Stimulated activated CD4-positive, alpha-beta T cell treated with anti-CD3 and anti-CD28 coated beads, Interleukin-15, amount 100 ng/mL, for 1 hour (primary cell): ENCODE results near the gene ESRRG.
"Not testable (repeated sequence)": the region's sequence is repeated elsewhere in the genome, so short reads cannot be mapped to it uniquely, and the experiment has no call there.

Source experiments
- DNase-seq, 2 donors: peaks; one replicate each; pipeline ENCODE4 v3.0.0-alpha.2; 2020; ENCODE audit warnings: low read depth in 1 of 2, low spot score in 1 of 2

ESRRG gene

GRCh38 chr1:216705676-216706075 lies 17.6 kb downstream of the ESRRG start:
- DNase-seq = no peak

- DNase-seq = not testable (repeated sequence)
Measured at GRCh38 chr1:216704065-216704464, 19.2 kb downstream of the ESRRG start.

GRCh38 chr1:216702170-216702569 lies 21.1 kb downstream of the ESRRG start:
- no peak for DNase-seq

- no peak for DNase-seq
Measured at GRCh38 chr1:216700779-216701178, 22.4 kb downstream of the ESRRG start.

- DNase-seq = no peak
Measured at GRCh38 chr1:216691710-216692109, 31.5 kb downstream of the ESRRG start.

- no peak for DNase-seq
Measured at GRCh38 chr1:216690603-216691002, 32.6 kb downstream of the ESRRG start.

GRCh38 chr1:216688127-216688657 lies 35.0 kb downstream of the ESRRG start:
- no peak for DNase-seq

GRCh38 chr1:216686860-216687766 lies 36.1 kb downstream of the ESRRG start:
- no peak for DNase-seq

- DNase-seq = no peak
Measured at GRCh38 chr1:216682752-216683151, 40.5 kb downstream of the ESRRG start.

GRCh38 chr1:216679108-216679507 lies 44.1 kb downstream of the ESRRG start:
- no peak for DNase-seq

- DNase-seq = no peak
Measured at GRCh38 chr1:216670118-216670883, 52.9 kb downstream of the ESRRG start.

GRCh38 chr1:216666441-216666840 lies 56.8 kb downstream of the ESRRG start:
- no peak for DNase-seq

GRCh38 chr1:216665856-216666255 lies 57.4 kb downstream of the ESRRG start:
- DNase-seq = no peak

GRCh38 chr1:216665406-216665805 lies 57.8 kb downstream of the ESRRG start:
- no peak for DNase-seq

GRCh38 chr1:216662681-216663080 lies 60.5 kb downstream of the ESRRG start:
- no peak for DNase-seq

- DNase-seq = no peak
Measured at GRCh38 chr1:216660561-216660960, 62.7 kb downstream of the ESRRG start.

- DNase-seq = no peak
Measured at GRCh38 chr1:216653001-216653400, 70.2 kb downstream of the ESRRG start.

GRCh38 chr1:216651826-216652418 lies 71.3 kb downstream of the ESRRG start:
- DNase-seq = no peak

GRCh38 chr1:216643176-216643575 lies 80.1 kb downstream of the ESRRG start:
- DNase-seq = no peak

- no peak for DNase-seq
Measured at GRCh38 chr1:216641669-216642460, 81.4 kb downstream of the ESRRG start.

- no peak for DNase-seq
Measured at GRCh38 chr1:216640100-216640499, 83.1 kb downstream of the ESRRG start.
